ENCODE measurements around the gene MMD. TPM values are rescaled to one million over a fixed set of nuclear protein-coding genes. Genes with fewer than 3 reads are reported as not detected.

The MMD gene
- total RNA-seq, 3 donors from 2014 or later (not counting 1 experiment from before 2014, with no cell fraction given): 18.7 to 33.5 (median 27.9) TPM

DNA sequence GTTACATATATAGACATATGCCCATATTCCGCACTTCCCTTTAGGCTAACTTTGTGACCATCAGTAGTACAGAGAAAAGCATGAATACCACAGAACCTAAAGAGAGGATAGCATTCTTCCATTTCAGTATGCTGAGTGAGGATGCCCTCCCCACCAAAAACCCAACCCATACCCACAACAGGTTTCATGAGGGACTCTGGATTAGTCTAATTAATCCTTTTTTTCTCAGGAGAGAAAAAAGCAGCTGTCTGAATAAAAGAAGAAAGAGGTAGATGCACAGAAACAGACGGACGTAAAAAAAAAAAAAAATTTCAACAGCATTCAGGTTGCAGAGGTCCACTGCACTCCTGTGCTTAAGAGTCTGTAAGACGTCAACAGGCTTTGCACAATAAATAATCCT is 6.7 kb downstream of the MMD start:
- Mint-ChIP-seq H3K4me3 (peak overlapping the region; percentile 59), H3K27ac (peak overlapping the region; percentile 56 to 85), H3K27me3 (ENCODE audit: low read depth in 2 of 2) (no peaks in the 10 kb centered on the region), H3K4me1 (peaks cover 53 to 57% of the 10 kb centered on the region in 2 donors), H3K36me3 (no peaks in the 10 kb centered on the region), H3K9me3 (no peaks in the 10 kb centered on the region)
- Histone ChIP-seq H3K4me3 (ENCODE audit: low read length) (no peak overlapping the region), H3K4me1 (ENCODE audit: control insufficient read depth, insufficient read depth, low read length) (peaks cover 4% of the 10 kb centered on the region), H3K27ac (ENCODE audit: low read length) (no peak overlapping the region), H3K27me3 (ENCODE audit: control insufficient read depth, insufficient read depth, low read length) (no peaks in the 10 kb centered on the region), H3K9me3 (ENCODE audit: control insufficient read depth, insufficient read depth, low read length) (no peaks in the 10 kb centered on the region), H3K36me3 (ENCODE audit: control insufficient read depth, insufficient read depth, low read length) (peaks cover 28% of the 10 kb centered on the region)
- intact Hi-C loops (cut with micrococcal nuclease): no loop called here
- 100% methylated on average over 3 of the region's 4 CpGs for WGBS (ENCODE audit: insufficient coverage)
- ATAC-seq (no peak), DNase-seq (no peak)
- TF ChIP-seq, protein P1, sequence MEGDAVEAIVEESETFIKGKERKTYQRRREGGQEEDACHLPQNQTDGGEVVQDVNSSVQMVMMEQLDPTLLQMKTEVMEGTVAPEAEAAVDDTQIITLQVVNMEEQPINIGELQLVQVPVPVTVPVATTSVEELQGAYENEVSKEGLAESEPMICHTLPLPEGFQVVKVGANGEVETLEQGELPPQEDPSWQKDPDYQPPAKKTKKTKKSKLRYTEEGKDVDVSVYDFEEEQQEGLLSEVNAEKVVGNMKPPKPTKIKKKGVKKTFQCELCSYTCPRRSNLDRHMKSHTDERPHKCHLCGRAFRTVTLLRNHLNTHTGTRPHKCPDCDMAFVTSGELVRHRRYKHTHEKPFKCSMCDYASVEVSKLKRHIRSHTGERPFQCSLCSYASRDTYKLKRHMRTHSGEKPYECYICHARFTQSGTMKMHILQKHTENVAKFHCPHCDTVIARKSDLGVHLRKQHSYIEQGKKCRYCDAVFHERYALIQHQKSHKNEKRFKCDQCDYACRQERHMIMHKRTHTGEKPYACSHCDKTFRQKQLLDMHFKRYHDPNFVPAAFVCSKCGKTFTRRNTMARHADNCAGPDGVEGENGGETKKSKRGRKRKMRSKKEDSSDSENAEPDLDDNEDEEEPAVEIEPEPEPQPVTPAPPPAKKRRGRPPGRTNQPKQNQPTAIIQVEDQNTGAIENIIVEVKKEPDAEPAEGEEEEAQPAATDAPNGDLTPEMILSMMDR (IDR thresholded peaks at IDR 0.05): no peak

DNA sequence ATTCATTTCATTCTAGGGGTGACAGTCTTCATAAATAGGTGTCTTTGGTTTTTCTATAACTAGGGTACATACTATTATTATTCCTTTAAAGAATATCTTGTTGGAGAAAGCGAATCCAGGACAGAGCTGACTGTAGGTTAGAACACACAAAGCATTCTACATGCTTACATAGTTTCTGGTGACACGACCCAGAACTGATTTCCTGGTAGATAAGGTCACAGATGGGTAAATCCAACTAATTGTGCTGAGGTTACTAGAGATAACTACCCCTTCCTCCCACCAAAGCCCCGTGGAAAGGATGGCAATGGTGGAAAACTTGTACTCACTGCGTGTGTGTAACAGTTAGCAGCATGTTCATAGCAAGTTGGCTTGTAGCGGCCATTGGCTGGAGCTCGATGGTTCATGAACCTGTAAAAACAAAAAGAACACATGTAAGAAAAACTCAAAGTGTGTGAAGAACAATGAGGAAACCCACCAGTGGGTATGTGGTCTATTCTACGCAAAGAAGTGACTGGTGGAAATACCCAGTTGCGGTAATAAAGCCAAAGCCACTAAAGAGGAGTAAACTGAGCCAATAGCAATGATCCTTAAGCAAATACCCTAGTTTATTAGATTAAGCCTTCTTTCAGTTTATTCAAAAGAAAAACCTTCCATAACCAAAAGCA is 7.7 kb downstream of the MMD start:
- WGBS (ENCODE audit: insufficient coverage): 60% methylated on average over 7 of the region's 8 CpGs
- Mint-ChIP-seq H3K4me3 (peak overlapping the region; percentile 59), H3K27ac (peak overlapping the region; percentile 56 to 85), H3K9me3 (no peaks in the 10 kb centered on the region), H3K4me1 (peaks cover 43 to 47% of the 10 kb centered on the region in 2 donors), H3K36me3 (no peaks in the 10 kb centered on the region), H3K27me3 (ENCODE audit: low read depth in 2 of 2) (no peaks in the 10 kb centered on the region)
- Histone ChIP-seq H3K27me3 (ENCODE audit: control insufficient read depth, insufficient read depth, low read length) (no peaks in the 10 kb centered on the region), H3K4me1 (ENCODE audit: control insufficient read depth, insufficient read depth, low read length) (peaks cover 4% of the 10 kb centered on the region), H3K4me3 (ENCODE audit: low read length) (no peak overlapping the region), H3K9me3 (ENCODE audit: control insufficient read depth, insufficient read depth, low read length) (no peaks in the 10 kb centered on the region), H3K36me3 (ENCODE audit: control insufficient read depth, insufficient read depth, low read length) (peaks cover 38% of the 10 kb centered on the region), H3K27ac (ENCODE audit: low read length) (peak overlapping the region; percentile 52)
- TF ChIP-seq, protein P1 (IDR thresholded peaks at IDR 0.05): no peak
- ATAC-seq (peak; percentile 82 to 94 (median 85)), DNase-seq (peak; percentile 28 to 67)
- intact Hi-C loops (cut with micrococcal nuclease): no loop called here

DNA sequence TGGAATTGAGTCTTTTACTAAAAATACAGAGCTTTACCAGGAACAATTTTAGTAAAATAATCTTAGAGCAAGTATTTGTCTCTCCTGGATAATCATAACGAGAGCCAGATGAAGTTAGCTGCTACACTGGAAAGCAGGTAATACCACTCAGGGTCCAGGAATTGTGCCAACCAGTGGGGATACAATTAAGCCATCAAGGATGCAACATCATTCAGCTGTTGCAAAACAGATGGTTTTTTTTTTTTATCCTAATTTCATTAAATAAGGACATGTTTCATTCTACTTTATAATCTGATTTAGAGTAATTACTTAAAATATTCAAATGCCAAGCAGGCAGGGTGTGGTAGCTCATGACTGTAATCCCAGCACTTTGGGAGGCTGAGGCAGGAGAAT is 10.2 kb downstream of the MMD start:
- no peaks in the 10 kb centered on the region for H3K27me3 Mint-ChIP-seq (ENCODE audit: low read depth in 2 of 2)
- WGBS (ENCODE audit: insufficient coverage): 95% methylated on average over 1 of the region's 1 CpG
- TF ChIP-seq, protein P1 (IDR thresholded peaks at IDR 0.05): no peak
- no peak overlapping the region for H3K27ac Mint-ChIP-seq
- intact Hi-C loops (cut with micrococcal nuclease): no loop called here
- no peaks in the 10 kb centered on the region for H3K9me3 Mint-ChIP-seq
- Histone ChIP-seq H3K36me3 (ENCODE audit: control insufficient read depth, insufficient read depth, low read length) (peaks cover 52% of the 10 kb centered on the region), H3K27ac (ENCODE audit: low read length) (no peak overlapping the region), H3K27me3 (ENCODE audit: control insufficient read depth, insufficient read depth, low read length) (no peaks in the 10 kb centered on the region), H3K4me1 (ENCODE audit: control insufficient read depth, insufficient read depth, low read length) (peaks cover 4% of the 10 kb centered on the region), H3K4me3 (ENCODE audit: low read length) (no peak overlapping the region), H3K9me3 (ENCODE audit: control insufficient read depth, insufficient read depth, low read length) (no peaks in the 10 kb centered on the region)
- peaks cover 21 to 27% of the 10 kb centered on the region in 2 donors for H3K4me1 Mint-ChIP-seq
- DNase-seq (no peak), ATAC-seq (no peak)
- H3K4me3 Mint-ChIP-seq: no peak overlapping the region
- H3K36me3 Mint-ChIP-seq: peaks cover 12% of the 10 kb centered on the region

Data from natural killer cell (primary cell).